Liver (tissue), 9 donors: ENCODE measurements around the gene TIPIN. TPM values are rescaled to one million over a fixed set of nuclear protein-coding genes. Genes with fewer than 3 reads are reported as not detected.

Experiments used
- DNase-seq: peaks from one replicate; pipeline ENCODE4 v3.0.0-alpha.2; 2017; ENCODE audit warnings: low spot score
- H3K27ac ChIP-seq, 2 donors: one replicate each; pipeline ENCODE4 v1.7.0; 2013; ENCODE audit warnings: inconsistent platforms in 2 of 2, low read length in 2 of 2, control low read depth in 1 of 2, low read depth in 1 of 2, mild to moderate bottlenecking in 1 of 2
- H3K27me3 ChIP-seq, 4 donors: one replicate each; pipeline versions ENCODE4 v1.6.1 to v1.7.0; 2013; ENCODE audit warnings: low read length in 3 of 4, inconsistent platforms in 1 of 4, mild to moderate bottlenecking in 1 of 4, moderate library complexity in 1 of 4; ENCODE audit not compliant: control insufficient read depth in 4 of 4, insufficient read depth in 4 of 4
- H3K36me3 ChIP-seq, 4 donors: one replicate each; pipeline versions ENCODE4 v1.6.1 to v1.7.0; 2013; ENCODE audit warnings: low read length in 3 of 4, mild to moderate bottlenecking in 3 of 4, low read depth in 1 of 4, moderate library complexity in 1 of 4; ENCODE audit not compliant: control insufficient read depth in 4 of 4, insufficient read depth in 3 of 4
- H3K4me1 ChIP-seq, 4 donors: one replicate each; pipeline versions ENCODE4 v1.6.1 to v1.7.0; 2013; ENCODE audit warnings: low read length in 3 of 4, mild to moderate bottlenecking in 3 of 4, moderate library complexity in 1 of 4; ENCODE audit not compliant: control insufficient read depth in 4 of 4, insufficient read depth in 4 of 4
- H3K4me3 ChIP-seq, 3 donors: one replicate each; pipeline versions ENCODE4 v1.6.1 to v1.7.0; 2013; ENCODE audit warnings: low read length in 3 of 3, control low read depth in 1 of 3, low read depth in 1 of 3, mild to moderate bottlenecking in 1 of 3
- H3K9ac ChIP-seq, 2 donors: one replicate each; pipeline ENCODE4 v1.7.0; 2013; ENCODE audit warnings: low read length in 2 of 2, mild to moderate bottlenecking in 2 of 2, moderate library complexity in 2 of 2, control low read depth in 1 of 2, low read depth in 1 of 2
- H3K9me3 ChIP-seq, 4 donors: one replicate each; pipeline versions ENCODE4 v1.6.1 to v1.7.0; 2013; ENCODE audit warnings: low read length in 3 of 4; ENCODE audit not compliant: control insufficient read depth in 4 of 4
- EGR1 ChIP-seq, 2 donors: IDR thresholded peaks; 2 replicates each; pipeline ENCODE4 v1.6.1; 2016 to 2018; ENCODE audit warnings: antibody characterized with exemption in 2 of 2, low read depth in 2 of 2
- FOXA1 ChIP-seq: IDR thresholded peaks from 2 replicates; pipeline ENCODE4 v1.6.1; 2016; ENCODE audit warnings: antibody characterized with exemption
- GABPA ChIP-seq, 2 donors: IDR thresholded peaks in 1 of 2; conservative IDR thresholded peaks in 1 of 2; 2 replicates each; pipeline ENCODE4 v1.6.1; 2016; ENCODE audit warnings: antibody characterized with exemption in 2 of 2, mild to moderate bottlenecking in 1 of 2, moderate library complexity in 1 of 2
- HNF4A ChIP-seq, 2 donors: conservative IDR thresholded peaks; 2 replicates each; pipeline ENCODE4 v1.6.1; 2016; ENCODE audit warnings: antibody characterized with exemption in 2 of 2, mild to moderate bottlenecking in 2 of 2
- HNF4G ChIP-seq: IDR thresholded peaks from 2 replicates; pipeline ENCODE4 v1.6.1; 2016; ENCODE audit warnings: antibody characterized with exemption
- JUND ChIP-seq, 2 donors: IDR thresholded peaks; 2 replicates each; pipeline ENCODE4 v1.6.1; 2016; ENCODE audit warnings: antibody characterized with exemption in 2 of 2
- NR2F2 ChIP-seq: IDR thresholded peaks from 2 replicates; pipeline ENCODE4 v1.6.1; 2016; ENCODE audit warnings: antibody characterized with exemption
- RXRA ChIP-seq, 2 donors: IDR thresholded peaks; 2 replicates each; pipeline ENCODE4 v1.6.1; 2017 to 2018; ENCODE audit warnings: antibody characterized with exemption in 2 of 2, mild to moderate bottlenecking in 1 of 2
- TAF1 ChIP-seq: conservative IDR thresholded peaks from 2 replicates; pipeline ENCODE4 v1.6.1; 2016; ENCODE audit warnings: antibody characterized with exemption, mild to moderate bottlenecking
- YY1 ChIP-seq: IDR thresholded peaks from 2 replicates; pipeline ENCODE4 v1.6.1; 2016; ENCODE audit warnings: antibody characterized with exemption, mild to moderate bottlenecking
- WGBS: extraction: QIAGEN DNeasy Blood & Tissue Kit; methylation state at CpG from one replicate; pipeline ENCODE4 v1.1.7; 2013; 5-methylcytosine and 5-hydroxymethylcytosine counted together
- polyA plus RNA-seq, 2 donors: library from polyadenylated mRNA; stranded (reverse) in 1 of 2; unstranded in 1 of 2; fragments of 200-250 nt in 1 of 2; fragments of >200 nt in 1 of 2; fragmentation: Nextera tagmentation in 1 of 2; extraction: Ambion mirVana in 1 of 2; gene quantifications; one replicate each; pipeline versions ENCODE4 v1.2.1 to v1.2.3, GENCODE V29; 2013 to 2015
- total RNA-seq, 2 donors: library from RNA; depleted of rRNA; stranded (reverse); fragments of >200 nt; gene quantifications; one replicate each; pipeline ENCODE4 v1.2.3, GENCODE V29; 2014
- TF ChIP-seq, protein P1 (sequence below): IDR thresholded peaks from 2 replicates; pipeline ENCODE4 v1.6.1; 2016; ENCODE audit warnings: antibody characterized with exemption
- TF ChIP-seq, protein P2 (sequence below): IDR thresholded peaks from 2 replicates; pipeline ENCODE4 v1.6.1; 2016; ENCODE audit warnings: antibody characterized with exemption, mild to moderate bottlenecking
- TF ChIP-seq, protein P3 (sequence below): IDR thresholded peaks from 2 replicates; pipeline ENCODE4 v1.6.1; 2016; ENCODE audit warnings: antibody characterized with exemption
- donor health status: healthy.
- donor health status: healthy.
- donor health status: healthy.
- donor health status: healthy.
- donor health status: healthy.

Gene TIPIN
- total and polyA plus RNA-seq, 4 donors = 2.2 to 5.9 (median 2.6) TPM

DNA sequence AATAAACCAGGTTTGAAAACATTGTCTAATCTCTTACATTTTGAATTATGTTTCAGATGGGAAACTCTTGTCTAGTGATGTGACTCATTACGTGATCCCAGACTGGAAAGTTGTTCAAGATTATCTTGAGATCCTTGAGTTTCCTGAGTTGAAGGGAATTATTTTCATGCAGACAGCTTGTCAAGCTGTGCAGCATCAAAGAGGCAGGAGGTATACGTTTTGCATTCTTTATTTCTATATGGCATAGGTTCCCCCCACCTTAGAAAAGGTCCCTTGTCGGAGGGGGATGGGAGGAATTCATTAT, 61.6 kb downstream of the TIPIN start:
- 71% methylated on average over 3 of the region's 3 CpGs for WGBS
- H3K36me3 ChIP-seq = peaks cover 0 to 2% (median 0%) of the 10 kb centered on the region in 4 donors
- no peak for DNase-seq
- H3K4me3 ChIP-seq = peak overlapping the region in 2 of 3 donors; percentile 66 to 96
- no peak for TF ChIP-seq HNF4A (conservative IDR thresholded peaks at IDR 0.05)
- TF ChIP-seq TAF1 = no peak
- no peak for TF ChIP-seq RXRA (IDR thresholded peaks at IDR 0.05)
- no peak for TF ChIP-seq GABPA (IDR thresholded peaks at IDR 0.05 in 1 of 2, conservative IDR thresholded peaks at IDR 0.05 in 1 of 2)
- no peak for TF ChIP-seq EGR1 (IDR thresholded peaks at IDR 0.05; ENCODE audit: low read depth in 2 of 2)
- no peak for TF ChIP-seq YY1
- H3K4me1 ChIP-seq = peaks cover 0 to 18% (median 12%) of the 10 kb centered on the region in 4 donors
- no peaks in the 10 kb centered on the region for H3K9me3 ChIP-seq
- no peak overlapping the region for H3K27ac ChIP-seq
- H3K9ac ChIP-seq = peak overlapping the region; percentile 58 to 70
- H3K27me3 ChIP-seq = no peaks in the 10 kb centered on the region

DNA sequence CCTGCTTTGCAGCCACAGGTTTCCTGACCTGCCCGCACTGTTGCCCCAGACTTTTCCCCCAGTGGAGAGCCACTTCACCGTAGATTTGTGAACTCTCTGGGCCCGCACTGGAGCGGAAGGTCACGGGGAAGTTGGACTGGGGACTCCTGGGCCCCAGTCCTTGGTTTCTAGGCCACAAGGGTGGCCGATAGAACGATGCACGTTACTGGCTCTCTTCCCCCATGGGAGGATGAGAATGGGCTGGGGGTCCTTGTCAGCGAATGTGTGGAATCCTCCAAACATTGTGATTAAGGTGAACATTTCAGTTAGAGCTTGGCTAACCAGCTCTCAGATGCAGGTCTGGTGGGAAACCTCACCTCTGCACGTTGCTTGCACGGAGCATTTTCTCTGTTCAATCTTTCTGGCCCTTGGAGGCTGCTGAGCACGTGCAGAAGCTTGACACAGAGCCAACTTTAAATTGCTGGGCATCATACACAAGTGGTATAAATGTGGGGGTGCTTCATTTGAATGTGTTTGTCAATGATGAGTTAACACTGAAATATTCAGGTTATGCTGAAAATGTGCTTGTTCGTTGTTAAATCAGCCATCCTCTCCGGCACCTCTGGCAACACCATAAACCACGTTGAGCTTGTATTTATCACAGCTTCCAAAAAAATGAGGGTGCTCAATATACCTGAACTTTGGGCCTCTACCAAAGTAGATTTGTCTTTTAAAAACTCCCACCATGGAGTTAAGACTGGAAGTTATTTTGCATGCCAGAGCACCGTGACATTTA, 62.1 kb downstream of the TIPIN start:
- H3K4me3 ChIP-seq = peak overlapping the region; percentile 57 to 96 (median 66)
- H3K27me3 ChIP-seq = no peaks in the 10 kb centered on the region
- TF ChIP-seq HNF4A (conservative IDR thresholded peaks at IDR 0.05) (peak; percentile 19 to 59), RXRA (IDR thresholded peaks at IDR 0.05) (peak in 1 of 2 donors; percentile 29)
- TF ChIP-seq, protein P1, sequence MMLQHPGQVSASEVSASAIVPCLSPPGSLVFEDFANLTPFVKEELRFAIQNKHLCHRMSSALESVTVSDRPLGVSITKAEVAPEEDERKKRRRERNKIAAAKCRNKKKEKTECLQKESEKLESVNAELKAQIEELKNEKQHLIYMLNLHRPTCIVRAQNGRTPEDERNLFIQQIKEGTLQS = no peak
- no peaks in the 10 kb centered on the region for H3K9me3 ChIP-seq
- peak; percentile 35 for DNase-seq
- H3K36me3 ChIP-seq = peaks cover 0 to 2% (median 0%) of the 10 kb centered on the region in 4 donors
- WGBS = 6% methylated on average over 16 of the region's 16 CpGs
- peak overlapping the region; percentile 70 to 78 for H3K9ac ChIP-seq
- H3K4me1 ChIP-seq = peaks cover 0 to 18% (median 12%) of the 10 kb centered on the region in 4 donors
- peak overlapping the region; percentile 68 to 72 for H3K27ac ChIP-seq

DNA sequence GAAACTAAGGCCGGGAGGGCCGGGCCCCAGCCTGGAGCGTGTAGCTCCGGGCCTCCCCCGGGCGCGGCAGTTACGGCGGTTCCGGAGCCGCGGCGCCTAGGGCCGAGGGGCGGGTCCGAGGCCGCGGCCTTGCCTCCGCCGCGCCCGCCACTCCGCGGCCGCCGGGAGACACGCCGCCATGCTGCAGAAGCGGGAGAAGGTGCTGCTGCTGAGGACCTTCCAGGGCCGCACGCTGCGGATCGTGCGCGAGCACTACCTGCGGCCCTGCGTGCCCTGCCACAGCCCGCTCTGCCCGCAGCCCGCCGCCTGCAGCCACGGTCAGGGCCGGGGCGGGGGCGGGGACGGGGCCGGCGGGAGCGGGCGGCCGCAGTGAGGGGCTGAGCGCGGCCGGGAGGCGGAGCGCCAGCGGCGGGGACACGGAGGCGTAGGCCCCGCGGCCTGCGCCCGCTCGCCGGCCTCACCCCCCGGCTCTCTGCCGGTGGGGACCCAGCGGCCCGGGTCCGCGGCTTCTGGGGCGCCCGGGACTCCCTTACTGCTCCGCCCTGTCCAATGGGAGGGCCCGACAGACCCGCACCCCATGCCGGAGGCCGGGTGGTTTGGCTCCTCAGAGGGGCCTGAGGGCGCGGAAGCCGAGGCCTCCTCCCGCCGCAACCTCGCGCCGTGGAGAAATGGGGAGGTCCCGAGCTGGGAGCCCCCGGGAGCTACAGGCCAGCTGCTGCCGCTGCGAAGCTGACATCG, 62.9 kb downstream of the TIPIN start, which contains the start of gene DIS3L:
Gene DIS3L (plus strand): TSS at position 150 of the 738 bp plus-strand sequence. CDS start 29 bp downstream, at position 179.
- peak; percentile 71 for DNase-seq
- H3K9me3 ChIP-seq = no peaks in the 10 kb centered on the region
- H3K36me3 ChIP-seq = peaks cover 0 to 2% (median 0%) of the 10 kb centered on the region in 4 donors
- peaks cover 0 to 18% (median 12%) of the 10 kb centered on the region in 4 donors for H3K4me1 ChIP-seq
- H3K4me3 ChIP-seq = peak within 1 kb of the TSS; percentile 66 to 96 (median 82)
- H3K27ac ChIP-seq = peak within 1 kb of the TSS; percentile 72 to 75
- under 1% methylated on average over 92 of the region's 92 CpGs for WGBS
- TF ChIP-seq FOXA1 (no peak), GABPA (IDR thresholded peaks at IDR 0.05 in 1 of 2, conservative IDR thresholded peaks at IDR 0.05 in 1 of 2) (no peak), JUND (IDR thresholded peaks at IDR 0.05) (no peak), HNF4G (no peak), NR2F2 (no peak), TAF1 (no peak)
- TF ChIP-seq, protein P2, sequence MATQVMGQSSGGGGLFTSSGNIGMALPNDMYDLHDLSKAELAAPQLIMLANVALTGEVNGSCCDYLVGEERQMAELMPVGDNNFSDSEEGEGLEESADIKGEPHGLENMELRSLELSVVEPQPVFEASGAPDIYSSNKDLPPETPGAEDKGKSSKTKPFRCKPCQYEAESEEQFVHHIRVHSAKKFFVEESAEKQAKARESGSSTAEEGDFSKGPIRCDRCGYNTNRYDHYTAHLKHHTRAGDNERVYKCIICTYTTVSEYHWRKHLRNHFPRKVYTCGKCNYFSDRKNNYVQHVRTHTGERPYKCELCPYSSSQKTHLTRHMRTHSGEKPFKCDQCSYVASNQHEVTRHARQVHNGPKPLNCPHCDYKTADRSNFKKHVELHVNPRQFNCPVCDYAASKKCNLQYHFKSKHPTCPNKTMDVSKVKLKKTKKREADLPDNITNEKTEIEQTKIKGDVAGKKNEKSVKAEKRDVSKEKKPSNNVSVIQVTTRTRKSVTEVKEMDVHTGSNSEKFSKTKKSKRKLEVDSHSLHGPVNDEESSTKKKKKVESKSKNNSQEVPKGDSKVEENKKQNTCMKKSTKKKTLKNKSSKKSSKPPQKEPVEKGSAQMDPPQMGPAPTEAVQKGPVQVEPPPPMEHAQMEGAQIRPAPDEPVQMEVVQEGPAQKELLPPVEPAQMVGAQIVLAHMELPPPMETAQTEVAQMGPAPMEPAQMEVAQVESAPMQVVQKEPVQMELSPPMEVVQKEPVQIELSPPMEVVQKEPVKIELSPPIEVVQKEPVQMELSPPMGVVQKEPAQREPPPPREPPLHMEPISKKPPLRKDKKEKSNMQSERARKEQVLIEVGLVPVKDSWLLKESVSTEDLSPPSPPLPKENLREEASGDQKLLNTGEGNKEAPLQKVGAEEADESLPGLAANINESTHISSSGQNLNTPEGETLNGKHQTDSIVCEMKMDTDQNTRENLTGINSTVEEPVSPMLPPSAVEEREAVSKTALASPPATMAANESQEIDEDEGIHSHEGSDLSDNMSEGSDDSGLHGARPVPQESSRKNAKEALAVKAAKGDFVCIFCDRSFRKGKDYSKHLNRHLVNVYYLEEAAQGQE = no peak
- TF ChIP-seq, protein P1 = no peak
- TF ChIP-seq, protein P3, sequence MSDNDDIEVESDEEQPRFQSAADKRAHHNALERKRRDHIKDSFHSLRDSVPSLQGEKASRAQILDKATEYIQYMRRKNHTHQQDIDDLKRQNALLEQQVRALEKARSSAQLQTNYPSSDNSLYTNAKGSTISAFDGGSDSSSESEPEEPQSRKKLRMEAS = no peak
- peak within 1 kb of the TSS; percentile 70 to 92 for H3K9ac ChIP-seq
- no peaks in the 10 kb centered on the region for H3K27me3 ChIP-seq
